HEK293 (cell line): Measurements from ENCODE around the gene SCFD2.
A peak's percentile ranks its signal among the peaks of the same experiment; 100 is the strongest.

Experiments used
- CTCF ChIP-seq: fragments of 450-650 bp; formaldehyde crosslinking; IDR thresholded peaks from 2 replicates; pipeline ENCODE4 v1.5.1; 2016; ENCODE audit warnings: missing biosample characterization, missing genetic modification characterization
- GLIS1 ChIP-seq: fragments of 450-650 bp; formaldehyde crosslinking; IDR thresholded peaks from 2 replicates; pipeline ENCODE4 v1.5.1; 2016; ENCODE audit warnings: missing biosample characterization, missing genetic modification characterization
- ZBTB20 ChIP-seq: fragments of 450-650 bp; formaldehyde crosslinking; IDR thresholded peaks from 2 replicates; pipeline ENCODE4 v1.5.1; 2016; ENCODE audit warnings: missing biosample characterization, missing genetic modification characterization
- ZFP3 ChIP-seq: fragments of 450-650 bp; formaldehyde crosslinking; IDR thresholded peaks from 2 replicates; pipeline ENCODE4 v1.5.1; 2016; ENCODE audit warnings: low read depth, missing biosample characterization, missing genetic modification characterization
- ZNF174 ChIP-seq: fragments of 450-650 bp; formaldehyde crosslinking; IDR thresholded peaks from 2 replicates; pipeline ENCODE4 v1.5.0; 2017; ENCODE audit warnings: missing biosample characterization, mild to moderate bottlenecking, missing genetic modification characterization
- ZNF19 ChIP-seq: fragments of 450-650 bp; formaldehyde crosslinking; IDR thresholded peaks from 2 replicates; pipeline ENCODE4; 2016; ENCODE audit warnings: missing biosample characterization, missing genetic modification characterization, low read depth
- ZNF214 ChIP-seq: fragments of 450-650 bp; formaldehyde crosslinking; IDR thresholded peaks from 2 replicates; pipeline ENCODE4 v1.5.1; 2017; ENCODE audit warnings: missing biosample characterization, mild to moderate bottlenecking, missing genetic modification characterization, borderline replicate concordance
- ZNF24 ChIP-seq: fragments of 450-650 bp; formaldehyde crosslinking; IDR thresholded peaks from 2 replicates; pipeline ENCODE4 v1.5.1; 2016; ENCODE audit warnings: missing biosample characterization, missing genetic modification characterization
- ZNF335 ChIP-seq: fragments of 450-650 bp; formaldehyde crosslinking; conservative IDR thresholded peaks from 2 replicates; pipeline ENCODE4 v1.5.1; 2016; ENCODE audit warnings: missing biosample characterization, missing genetic modification characterization
- ZNF362 ChIP-seq: fragments of 450-650 bp; formaldehyde crosslinking; IDR thresholded peaks from 2 replicates; pipeline ENCODE4 v1.5.1; 2016; ENCODE audit warnings: missing biosample characterization, missing genetic modification characterization
- ZNF366 ChIP-seq: fragments of 450-650 bp; formaldehyde crosslinking; conservative IDR thresholded peaks from 2 replicates; pipeline ENCODE4 v1.5.1; 2016; ENCODE audit warnings: missing biosample characterization, missing genetic modification characterization
- ZNF518A ChIP-seq: fragments of 450-650 bp; formaldehyde crosslinking; conservative IDR thresholded peaks from 2 replicates; pipeline ENCODE4 v1.5.1; 2016; ENCODE audit warnings: low read depth, missing biosample characterization, missing genetic modification characterization
- ZNF561 ChIP-seq: fragments of 450-650 bp; IDR thresholded peaks from 2 replicates; pipeline ENCODE4 v1.5.1; 2018; ENCODE audit warnings: missing biosample characterization, missing genetic modification characterization, borderline replicate concordance
- ZNF600 ChIP-seq: fragments of 450-650 bp; formaldehyde crosslinking; IDR thresholded peaks from 2 replicates; pipeline ENCODE4 v1.5.1; 2016; ENCODE audit warnings: missing biosample characterization, missing genetic modification characterization
- ZNF654 ChIP-seq: fragments of 450-650 bp; formaldehyde crosslinking; IDR thresholded peaks from 2 replicates; pipeline ENCODE4 v1.5.1; 2016; ENCODE audit warnings: low read depth, missing biosample characterization, missing genetic modification characterization
- ZSCAN30 ChIP-seq: fragments of 450-650 bp; IDR thresholded peaks from 2 replicates; pipeline ENCODE4 v1.5.1; 2018; ENCODE audit warnings: missing biosample characterization, mild to moderate bottlenecking, missing genetic modification characterization, moderate library complexity
- TF ChIP-seq, protein P1 (sequence below): fragments of 450-650 bp; formaldehyde crosslinking; IDR thresholded peaks from 2 replicates; pipeline ENCODE4 v1.5.1; 2016; ENCODE audit warnings: missing biosample characterization, missing genetic modification characterization
- TF ChIP-seq, protein P2 (sequence below): fragments of 450-650 bp; formaldehyde crosslinking; IDR thresholded peaks from 2 replicates; pipeline ENCODE4 v1.5.1; 2016; ENCODE audit warnings: missing biosample characterization, missing genetic modification characterization
- TF ChIP-seq, protein P3 (sequence below): fragments of 450-650 bp; formaldehyde crosslinking; conservative IDR thresholded peaks from 2 replicates; pipeline ENCODE4 v1.5.1; 2016; ENCODE audit warnings: low read depth, missing biosample characterization, missing genetic modification characterization

The SCFD2 gene

DNA sequence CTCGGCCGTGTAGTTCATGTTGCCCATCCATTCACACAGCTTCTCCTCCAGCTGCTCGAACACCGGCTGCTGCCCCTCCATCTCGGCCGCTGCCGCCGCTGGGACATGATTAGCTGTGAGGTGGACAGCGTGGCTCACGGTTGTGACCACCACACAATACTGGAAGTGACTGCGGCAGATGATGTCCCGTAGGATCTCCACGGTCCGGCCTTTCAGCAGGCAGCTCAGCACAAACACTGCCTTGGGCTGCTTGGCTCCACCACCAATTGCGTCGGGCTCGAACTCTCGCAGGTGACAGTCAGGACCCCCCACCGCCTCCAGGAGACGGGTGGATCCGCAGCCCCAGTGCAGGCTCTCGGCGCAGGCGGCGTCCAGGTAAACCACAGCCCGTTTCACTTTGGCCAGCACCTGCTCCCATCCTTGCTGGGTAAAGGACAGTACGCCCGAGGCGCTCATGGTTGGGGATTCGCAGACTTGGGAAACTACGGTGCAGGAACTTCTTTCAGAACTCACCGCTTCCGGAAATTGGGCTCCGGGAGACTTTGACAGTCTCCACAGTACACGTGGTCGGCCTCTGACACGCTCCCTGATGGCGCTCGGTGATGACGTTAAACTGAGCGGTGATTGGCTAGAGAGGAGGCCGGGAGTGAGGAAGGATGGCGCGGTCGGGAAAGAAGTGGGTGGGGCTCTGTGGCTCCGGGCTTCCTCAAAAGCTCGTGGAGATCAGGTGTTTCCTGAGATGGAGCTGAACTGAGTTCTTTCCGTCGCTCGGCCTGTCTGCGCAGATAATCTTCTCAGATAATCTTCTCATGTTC, at the start of gene SCFD2 (continued):
- TF ChIP-seq, protein P1, sequence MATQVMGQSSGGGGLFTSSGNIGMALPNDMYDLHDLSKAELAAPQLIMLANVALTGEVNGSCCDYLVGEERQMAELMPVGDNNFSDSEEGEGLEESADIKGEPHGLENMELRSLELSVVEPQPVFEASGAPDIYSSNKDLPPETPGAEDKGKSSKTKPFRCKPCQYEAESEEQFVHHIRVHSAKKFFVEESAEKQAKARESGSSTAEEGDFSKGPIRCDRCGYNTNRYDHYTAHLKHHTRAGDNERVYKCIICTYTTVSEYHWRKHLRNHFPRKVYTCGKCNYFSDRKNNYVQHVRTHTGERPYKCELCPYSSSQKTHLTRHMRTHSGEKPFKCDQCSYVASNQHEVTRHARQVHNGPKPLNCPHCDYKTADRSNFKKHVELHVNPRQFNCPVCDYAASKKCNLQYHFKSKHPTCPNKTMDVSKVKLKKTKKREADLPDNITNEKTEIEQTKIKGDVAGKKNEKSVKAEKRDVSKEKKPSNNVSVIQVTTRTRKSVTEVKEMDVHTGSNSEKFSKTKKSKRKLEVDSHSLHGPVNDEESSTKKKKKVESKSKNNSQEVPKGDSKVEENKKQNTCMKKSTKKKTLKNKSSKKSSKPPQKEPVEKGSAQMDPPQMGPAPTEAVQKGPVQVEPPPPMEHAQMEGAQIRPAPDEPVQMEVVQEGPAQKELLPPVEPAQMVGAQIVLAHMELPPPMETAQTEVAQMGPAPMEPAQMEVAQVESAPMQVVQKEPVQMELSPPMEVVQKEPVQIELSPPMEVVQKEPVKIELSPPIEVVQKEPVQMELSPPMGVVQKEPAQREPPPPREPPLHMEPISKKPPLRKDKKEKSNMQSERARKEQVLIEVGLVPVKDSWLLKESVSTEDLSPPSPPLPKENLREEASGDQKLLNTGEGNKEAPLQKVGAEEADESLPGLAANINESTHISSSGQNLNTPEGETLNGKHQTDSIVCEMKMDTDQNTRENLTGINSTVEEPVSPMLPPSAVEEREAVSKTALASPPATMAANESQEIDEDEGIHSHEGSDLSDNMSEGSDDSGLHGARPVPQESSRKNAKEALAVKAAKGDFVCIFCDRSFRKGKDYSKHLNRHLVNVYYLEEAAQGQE (tag by site-specific recombination): peak; percentile 51; the same call in 1 of the 2 replicates
- TF ChIP-seq ZFP3 (tag by site-specific recombination) (no peak), ZNF654 (no peak), ZSCAN30 (tag by site-specific recombination) (peak; percentile 12; the same call in 1 of the 2 replicates), ZBTB20 (tag by site-specific recombination) (peak; percentile 14; the same call in 1 of the 2 replicates), ZNF24 (tag by site-specific recombination) (0 out of 2 replicates have a peak, but pooled peaks have one; percentile 17), ZNF518A (tag by site-specific recombination) (peak; percentile 55), ZNF362 (no peak), ZNF561 (no peak), ZNF19 (no peak), ZNF174 (tag by site-specific recombination) (no peak), CTCF (tag by site-specific recombination) (no peak), ZNF214 (tag by site-specific recombination) (no peak), GLIS1 (peak; percentile 63), ZNF366 (tag by site-specific recombination) (peak; percentile 36; the same call in 1 of the 2 replicates), ZNF600 (tag by site-specific recombination) (0 out of 2 replicates have a peak, but pooled peaks have one; percentile 50), ZNF335 (tag by site-specific recombination) (peak; percentile 75)
- TF ChIP-seq, protein P2, sequence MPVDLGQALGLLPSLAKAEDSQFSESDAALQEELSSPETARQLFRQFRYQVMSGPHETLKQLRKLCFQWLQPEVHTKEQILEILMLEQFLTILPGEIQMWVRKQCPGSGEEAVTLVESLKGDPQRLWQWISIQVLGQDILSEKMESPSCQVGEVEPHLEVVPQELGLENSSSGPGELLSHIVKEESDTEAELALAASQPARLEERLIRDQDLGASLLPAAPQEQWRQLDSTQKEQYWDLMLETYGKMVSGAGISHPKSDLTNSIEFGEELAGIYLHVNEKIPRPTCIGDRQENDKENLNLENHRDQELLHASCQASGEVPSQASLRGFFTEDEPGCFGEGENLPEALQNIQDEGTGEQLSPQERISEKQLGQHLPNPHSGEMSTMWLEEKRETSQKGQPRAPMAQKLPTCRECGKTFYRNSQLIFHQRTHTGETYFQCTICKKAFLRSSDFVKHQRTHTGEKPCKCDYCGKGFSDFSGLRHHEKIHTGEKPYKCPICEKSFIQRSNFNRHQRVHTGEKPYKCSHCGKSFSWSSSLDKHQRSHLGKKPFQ: no peak
- TF ChIP-seq, protein P3, sequence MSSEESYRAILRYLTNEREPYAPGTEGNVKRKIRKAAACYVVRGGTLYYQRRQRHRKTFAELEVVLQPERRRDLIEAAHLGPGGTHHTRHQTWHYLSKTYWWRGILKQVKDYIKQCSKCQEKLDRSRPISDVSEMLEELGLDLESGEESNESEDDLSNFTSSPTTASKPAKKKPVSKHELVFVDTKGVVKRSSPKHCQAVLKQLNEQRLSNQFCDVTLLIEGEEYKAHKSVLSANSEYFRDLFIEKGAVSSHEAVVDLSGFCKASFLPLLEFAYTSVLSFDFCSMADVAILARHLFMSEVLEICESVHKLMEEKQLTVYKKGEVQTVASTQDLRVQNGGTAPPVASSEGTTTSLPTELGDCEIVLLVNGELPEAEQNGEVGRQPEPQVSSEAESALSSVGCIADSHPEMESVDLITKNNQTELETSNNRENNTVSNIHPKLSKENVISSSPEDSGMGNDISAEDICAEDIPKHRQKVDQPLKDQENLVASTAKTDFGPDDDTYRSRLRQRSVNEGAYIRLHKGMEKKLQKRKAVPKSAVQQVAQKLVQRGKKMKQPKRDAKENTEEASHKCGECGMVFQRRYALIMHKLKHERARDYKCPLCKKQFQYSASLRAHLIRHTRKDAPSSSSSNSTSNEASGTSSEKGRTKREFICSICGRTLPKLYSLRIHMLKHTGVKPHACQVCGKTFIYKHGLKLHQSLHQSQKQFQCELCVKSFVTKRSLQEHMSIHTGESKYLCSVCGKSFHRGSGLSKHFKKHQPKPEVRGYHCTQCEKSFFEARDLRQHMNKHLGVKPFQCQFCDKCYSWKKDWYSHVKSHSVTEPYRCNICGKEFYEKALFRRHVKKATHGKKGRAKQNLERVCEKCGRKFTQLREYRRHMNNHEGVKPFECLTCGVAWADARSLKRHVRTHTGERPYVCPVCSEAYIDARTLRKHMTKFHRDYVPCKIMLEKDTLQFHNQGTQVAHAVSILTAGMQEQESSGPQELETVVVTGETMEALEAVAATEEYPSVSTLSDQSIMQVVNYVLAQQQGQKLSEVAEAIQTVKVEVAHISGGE (tag by site-specific recombination): peak; percentile 33
